Fibroblast of lung (primary cell): ENCODE data around the gene OR4D11. TPM values are rescaled to one million over a fixed set of nuclear protein-coding genes. Genes with fewer than 3 reads are reported as not detected.
"Not testable (repeated sequence)": the region's sequence is repeated elsewhere in the genome, so short reads cannot be mapped to it uniquely, and the experiment has no call there.

ENCODE experiments used
- DNase-seq, 2 donors: peaks; one replicate each; pipeline versions ENCODE4 v3.0.0 to v3.0.0-alpha.2; 2010; ENCODE audit warnings: low read depth in 2 of 2
- H2AFZ ChIP-seq: 2 replicates; pipeline ENCODE4 v1.5.1; 2012; ENCODE audit warnings: low read length, control low read depth, inconsistent platforms
- H3K27ac ChIP-seq: 2 replicates; pipeline ENCODE4 v1.5.1; 2011; ENCODE audit warnings: low read length, control low read depth; ENCODE audit not compliant: insufficient read depth
- H3K27me3 ChIP-seq: 2 replicates; pipeline ENCODE4 v1.5.1; 2011; ENCODE audit warnings: mild to moderate bottlenecking, low read length; ENCODE audit not compliant: control insufficient read depth, insufficient read depth
- H3K36me3 ChIP-seq: 2 replicates; pipeline ENCODE4 v1.5.1; 2011; ENCODE audit warnings: low read length; ENCODE audit not compliant: control insufficient read depth, insufficient read depth
- H3K4me1 ChIP-seq: 2 replicates; pipeline ENCODE4 v1.5.1; 2011; ENCODE audit warnings: low read length; ENCODE audit not compliant: control insufficient read depth, insufficient read depth; ENCODE audit errors: extremely low read depth
- H3K4me2 ChIP-seq: 2 replicates; pipeline ENCODE4 v1.5.1; 2011; ENCODE audit warnings: low read length, control low read depth; ENCODE audit not compliant: insufficient read depth; ENCODE audit errors: extremely low read depth
- H3K4me3 ChIP-seq, 4 experiments: fragments of 200-600 bp in 1 of 4; sonication (generic) in 1 of 4; replicated peaks in 1 of 4; 2 replicates each; pipeline ENCODE4 v1.5.1; 2011 to 2016; ENCODE audit warnings: low read length in 4 of 4, low read depth in 3 of 4, mild to moderate bottlenecking in 3 of 4, control low read depth in 2 of 4, inconsistent platforms in 1 of 4, mixed read lengths in 1 of 4; ENCODE audit not compliant: insufficient read depth in 1 of 4; ENCODE audit errors: control extremely low read depth in 1 of 4
- H3K79me2 ChIP-seq: 2 replicates; pipeline ENCODE4 v1.5.1; 2012; ENCODE audit warnings: mild to moderate bottlenecking, low read length, inconsistent platforms; ENCODE audit not compliant: control insufficient read depth, insufficient read depth
- H3K9ac ChIP-seq: 2 replicates; pipeline ENCODE4 v1.5.1; 2011; ENCODE audit warnings: mild to moderate bottlenecking, low read length, control low read depth; ENCODE audit not compliant: insufficient read depth
- H3K9me3 ChIP-seq: 2 replicates; pipeline ENCODE4 v1.5.1; 2012; ENCODE audit warnings: low read depth, low read length; ENCODE audit not compliant: control insufficient read depth, insufficient read depth
- H4K20me1 ChIP-seq: 2 replicates; pipeline ENCODE4 v1.5.1; 2011; ENCODE audit warnings: low read length; ENCODE audit not compliant: control insufficient read depth, insufficient read depth; ENCODE audit errors: extremely low read depth
- EZH2 ChIP-seq: IDR thresholded peaks from 2 replicates; pipeline ENCODE4 v1.5.1; 2012; ENCODE audit warnings: low read length, control low read depth, mild to moderate bottlenecking; ENCODE audit errors: missing control alignments
- polyA plus RNA-seq, 2 donors: library from polyadenylated mRNA; depleted of rRNA in 1 of 2; stranded (reverse) in 1 of 2; unstranded in 1 of 2; fragments of >200 nt; gene quantifications; 2 replicates each; pipeline ENCODE4 v1.2.1, GENCODE V29; 2011 to 2012; ENCODE audit warnings: missing spikeins in 1 of 2
- total RNA-seq: library from RNA; depleted of rRNA; stranded (reverse); fragments of >200 nt; gene quantifications from 2 replicates; pipeline ENCODE4 v1.2.1, GENCODE V29; 2014
- TF ChIP-seq, protein P1 (sequence below), 2 donors: IDR thresholded peaks in 1 of 2; conservative IDR thresholded peaks in 1 of 2; 1 replicate in 1 of 2; 2 replicates in 1 of 2; pipeline ENCODE4 v1.5.1; 2011 to 2012; ENCODE audit warnings: low read length in 2 of 2, control low read depth in 1 of 2, inconsistent platforms in 1 of 2, low read depth in 1 of 2, mild to moderate bottlenecking in 1 of 2

The OR4D11 gene
- total and polyA plus RNA-seq, 2 donors (not counting 1 experiment from before 2014, with no cell fraction given), result not detected

DNA sequence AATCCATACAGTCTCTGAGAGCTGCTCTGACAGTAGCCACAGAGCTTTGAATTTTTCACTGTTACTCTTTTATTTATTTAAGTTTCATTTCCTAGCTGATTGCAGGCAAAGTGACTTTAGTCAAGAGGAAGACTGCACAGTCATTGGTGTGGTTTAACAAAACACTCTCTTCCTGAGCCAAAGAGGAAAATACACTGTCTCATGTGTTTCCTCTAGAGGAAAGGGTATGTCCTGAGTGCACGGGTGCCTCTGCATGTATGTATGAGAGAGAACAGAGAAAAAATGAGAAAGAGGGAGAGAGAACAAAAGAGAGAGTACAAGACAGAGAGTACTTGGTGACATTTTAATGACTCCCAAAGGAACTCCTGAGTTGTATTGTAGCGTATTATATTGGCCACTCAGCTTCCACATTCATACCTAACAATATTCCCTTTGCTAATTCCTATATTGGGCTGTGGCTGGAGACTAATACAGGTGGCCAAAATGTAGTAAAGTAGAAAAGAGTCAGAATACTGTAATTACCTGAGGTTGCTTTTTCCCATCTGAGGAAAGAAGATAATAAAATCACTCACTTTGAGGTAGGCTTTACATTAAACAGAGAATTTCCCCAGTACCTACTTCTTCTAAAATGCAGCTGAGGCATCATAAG, 7.7 kb downstream of the OR4D11 start, which contains the start of gene OR4D9:
TSS of gene OR4D9 (plus strand) at position 599 of the 649 bp plus-strand sequence. CDS start 3,374 bp downstream, outside the sequence.
- Histone ChIP-seq H3K79me2 (no peaks in the 10 kb centered on the region), H3K27ac (no peak within 1 kb of the TSS), H3K4me1 (no peaks in the 10 kb centered on the region), H3K4me2 (no peak within 1 kb of the TSS), H3K4me3 (no peak within 1 kb of the TSS), H4K20me1 (no peaks in the 10 kb centered on the region), H3K9ac (no peak within 1 kb of the TSS), H3K27me3 (no peaks in the 10 kb centered on the region), H3K36me3 (no peaks in the 10 kb centered on the region), H2AFZ (no peak within 1 kb of the TSS), H3K9me3 (no peaks in the 10 kb centered on the region)
- no peak for DNase-seq
- TF ChIP-seq, protein P1, sequence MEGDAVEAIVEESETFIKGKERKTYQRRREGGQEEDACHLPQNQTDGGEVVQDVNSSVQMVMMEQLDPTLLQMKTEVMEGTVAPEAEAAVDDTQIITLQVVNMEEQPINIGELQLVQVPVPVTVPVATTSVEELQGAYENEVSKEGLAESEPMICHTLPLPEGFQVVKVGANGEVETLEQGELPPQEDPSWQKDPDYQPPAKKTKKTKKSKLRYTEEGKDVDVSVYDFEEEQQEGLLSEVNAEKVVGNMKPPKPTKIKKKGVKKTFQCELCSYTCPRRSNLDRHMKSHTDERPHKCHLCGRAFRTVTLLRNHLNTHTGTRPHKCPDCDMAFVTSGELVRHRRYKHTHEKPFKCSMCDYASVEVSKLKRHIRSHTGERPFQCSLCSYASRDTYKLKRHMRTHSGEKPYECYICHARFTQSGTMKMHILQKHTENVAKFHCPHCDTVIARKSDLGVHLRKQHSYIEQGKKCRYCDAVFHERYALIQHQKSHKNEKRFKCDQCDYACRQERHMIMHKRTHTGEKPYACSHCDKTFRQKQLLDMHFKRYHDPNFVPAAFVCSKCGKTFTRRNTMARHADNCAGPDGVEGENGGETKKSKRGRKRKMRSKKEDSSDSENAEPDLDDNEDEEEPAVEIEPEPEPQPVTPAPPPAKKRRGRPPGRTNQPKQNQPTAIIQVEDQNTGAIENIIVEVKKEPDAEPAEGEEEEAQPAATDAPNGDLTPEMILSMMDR (conservative IDR thresholded peaks at IDR 0.05 in 1 of 2, IDR thresholded peaks at IDR 0.05 in 1 of 2; ENCODE audit: low read depth in 1 of 2, low read length in 2 of 2), result no peak
- TF ChIP-seq EZH2, result no peak

DNA sequence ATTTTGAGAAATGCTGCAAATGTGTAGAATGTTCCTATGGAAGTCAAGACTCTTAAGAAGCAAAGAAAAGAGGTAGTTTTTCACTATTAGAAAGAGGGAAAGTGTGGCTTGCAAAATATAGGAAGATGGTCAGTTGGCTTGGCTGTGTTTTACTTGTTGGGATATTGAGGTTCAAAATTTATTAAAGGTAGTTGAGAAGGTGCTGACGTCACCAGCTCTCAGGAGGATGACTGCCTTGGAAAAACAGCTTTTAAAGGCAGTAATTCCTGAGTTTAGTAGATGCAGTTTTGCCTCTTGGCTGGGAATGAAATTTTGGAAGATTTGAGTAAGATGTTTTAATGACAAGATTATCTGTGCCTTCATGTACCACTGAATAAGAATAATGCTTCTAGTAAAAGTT, 8.3 kb downstream of the OR4D11 start:
- Histone ChIP-seq H3K36me3 (no peaks in the 10 kb centered on the region), H4K20me1 (no peaks in the 10 kb centered on the region), H3K9me3 (no peaks in the 10 kb centered on the region), H3K27ac (no peak overlapping the region), H3K79me2 (no peaks in the 10 kb centered on the region), H3K27me3 (no peaks in the 10 kb centered on the region), H3K9ac (no peak overlapping the region), H3K4me1 (no peaks in the 10 kb centered on the region), H3K4me2 (no peak overlapping the region), H2AFZ (no peak overlapping the region), H3K4me3 (no peak overlapping the region)
- DNase-seq, result no peak
- TF ChIP-seq, protein P1 (conservative IDR thresholded peaks at IDR 0.05 in 1 of 2, IDR thresholded peaks at IDR 0.05 in 1 of 2; ENCODE audit: low read depth in 1 of 2, low read length in 2 of 2), result no peak
- no peak for TF ChIP-seq EZH2

DNA sequence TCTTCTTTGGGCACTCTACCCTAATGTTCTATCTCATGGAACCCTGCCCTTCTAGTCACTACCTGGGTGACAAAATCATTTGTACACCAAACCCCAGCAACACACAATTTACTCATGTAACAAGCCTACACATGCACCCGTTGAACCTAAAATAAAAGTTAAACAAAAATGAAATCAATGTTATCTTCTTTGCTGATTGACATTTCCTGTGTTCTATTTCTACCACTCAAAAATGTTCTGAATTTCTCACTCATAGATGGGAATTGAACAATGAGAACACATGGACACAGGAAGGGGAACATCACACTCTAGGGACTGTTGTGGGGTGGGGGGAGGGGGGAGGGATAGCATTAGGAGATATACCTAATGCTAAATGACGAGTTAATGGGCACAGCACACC, 16.8 kb downstream of the OR4D11 start:
- not testable (repeated sequence) for H2AFZ ChIP-seq, DNase-seq, H4K20me1 ChIP-seq, H3K9me3 ChIP-seq, H3K27me3 ChIP-seq, H3K4me3 ChIP-seq, H3K79me2 ChIP-seq, H3K27ac ChIP-seq, H3K36me3 ChIP-seq, H3K4me1 ChIP-seq, H3K9ac ChIP-seq, H3K4me2 ChIP-seq
